Stimulated activated CD8-positive, alpha-beta memory T cell treated with anti-CD3 and anti-CD28 coated beads, Interleukin-2, amount 100 ng/mL, for 1 hour (primary cell): Measurements from ENCODE around the gene ANKRD2.

Experiments used
- DNase-seq, 2 donors: peaks; one replicate each; pipeline ENCODE4 v3.0.0-alpha.2; 2020; ENCODE audit warnings: low read depth in 2 of 2

ANKRD2 gene

DNA sequence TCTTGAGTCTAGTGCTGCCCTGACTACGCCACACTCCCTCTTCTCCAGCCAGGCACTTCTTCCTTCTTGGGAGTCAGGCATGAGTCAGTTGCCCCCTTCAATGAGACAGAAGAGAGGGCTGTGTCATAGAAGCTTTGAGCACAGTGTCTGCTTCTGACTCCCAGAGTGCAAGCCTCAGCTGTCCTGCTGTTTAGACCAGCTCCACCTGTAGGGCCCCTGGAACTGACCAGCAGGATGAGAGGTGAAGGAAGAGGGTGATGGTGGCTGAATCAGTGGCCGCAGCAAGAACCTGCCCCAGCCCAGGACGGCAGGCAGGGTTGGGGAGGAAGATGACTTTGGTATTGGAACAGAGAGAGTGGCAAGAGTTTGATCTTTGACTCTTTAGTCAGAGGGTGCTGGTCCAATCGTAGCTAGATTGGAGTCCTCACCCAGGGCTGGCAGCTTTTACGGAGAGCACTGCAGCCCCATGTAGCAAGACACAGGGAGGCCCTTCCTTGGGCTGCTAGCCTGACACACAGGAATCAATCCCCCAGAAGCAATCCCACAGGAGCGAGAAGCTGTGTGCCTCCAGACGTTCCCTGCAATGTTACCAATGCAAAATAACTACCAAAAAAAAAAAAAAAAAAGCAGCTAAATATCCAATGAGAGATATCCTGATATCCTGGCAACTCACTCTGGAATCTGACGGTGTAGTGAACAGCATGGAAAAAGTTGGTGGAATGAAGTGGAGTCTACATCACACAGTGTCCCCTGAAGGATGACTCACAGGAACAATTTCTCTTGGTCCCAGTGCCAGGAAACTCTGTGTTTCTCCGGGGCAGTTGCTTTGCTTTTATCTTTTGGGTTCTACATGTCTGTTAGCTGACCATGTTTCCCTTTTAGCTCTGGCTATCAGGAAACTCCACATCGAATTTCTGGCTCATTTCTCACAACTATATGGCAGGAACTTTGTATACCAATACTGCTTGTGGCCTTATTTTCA is 23.8 kb downstream of the ANKRD2 start:
- DNase-seq: no peak

DNA sequence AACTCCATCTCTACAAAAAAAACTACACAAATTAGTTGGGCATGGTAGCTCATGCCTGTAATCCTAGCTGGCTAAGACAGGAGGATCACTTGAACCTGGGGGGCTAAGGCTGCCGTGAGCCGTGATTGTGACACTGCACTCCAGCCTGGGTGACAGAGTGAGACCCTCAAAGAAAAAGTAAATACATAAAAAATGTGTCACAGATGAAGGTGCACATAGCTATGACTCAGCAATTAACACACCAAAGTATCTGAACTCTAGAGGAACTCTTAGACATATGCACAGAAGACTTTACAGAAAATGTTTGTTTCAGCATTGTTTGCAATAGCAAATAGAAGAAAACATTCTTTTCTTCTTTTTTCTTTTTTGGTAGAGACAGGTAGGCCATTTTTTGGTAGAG is 25.2 kb downstream of the ANKRD2 start:
- no peak for DNase-seq

DNA sequence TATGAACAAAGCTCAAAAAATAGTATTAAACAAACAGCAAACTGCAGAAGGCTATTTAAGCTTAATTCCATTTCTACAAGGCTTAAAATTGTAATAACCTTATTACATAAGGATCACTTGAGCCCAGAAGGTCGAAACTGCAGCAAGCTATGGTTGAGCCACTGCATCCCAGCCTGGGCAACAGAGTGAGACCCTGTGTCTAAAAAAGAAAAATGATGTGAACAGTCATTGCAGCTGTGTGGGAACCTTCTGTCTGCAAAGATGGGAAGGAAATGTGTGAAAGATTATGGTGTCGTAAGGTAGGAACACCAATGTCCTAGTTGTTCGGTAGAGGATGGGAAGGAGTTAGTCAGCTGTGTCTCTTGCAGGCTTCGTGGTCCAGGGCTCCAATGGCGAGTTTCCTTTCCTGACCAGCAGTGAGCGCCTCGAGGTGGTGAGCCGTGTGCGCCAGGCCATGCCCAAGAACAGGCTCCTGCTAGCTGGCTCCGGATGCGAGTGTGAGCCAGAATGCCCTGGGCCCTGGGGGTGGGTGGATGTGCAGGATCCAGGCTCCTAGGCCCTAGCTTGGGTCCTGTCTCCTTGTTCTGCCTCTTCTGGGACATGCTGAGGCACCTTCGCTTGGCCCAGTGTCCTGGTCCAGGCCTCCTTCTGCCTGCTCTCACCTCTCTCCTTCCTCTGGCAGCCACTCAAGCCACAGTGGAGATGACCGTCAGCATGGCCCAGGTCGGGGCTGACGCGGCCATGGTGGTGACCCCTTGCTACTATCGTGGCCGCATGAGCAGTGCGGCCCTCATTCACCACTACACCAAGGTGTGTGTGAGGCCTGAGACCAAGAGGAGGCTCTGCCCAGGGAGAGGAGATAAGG is 26.1 kb downstream of the ANKRD2 start:
- no peak for DNase-seq

DNA sequence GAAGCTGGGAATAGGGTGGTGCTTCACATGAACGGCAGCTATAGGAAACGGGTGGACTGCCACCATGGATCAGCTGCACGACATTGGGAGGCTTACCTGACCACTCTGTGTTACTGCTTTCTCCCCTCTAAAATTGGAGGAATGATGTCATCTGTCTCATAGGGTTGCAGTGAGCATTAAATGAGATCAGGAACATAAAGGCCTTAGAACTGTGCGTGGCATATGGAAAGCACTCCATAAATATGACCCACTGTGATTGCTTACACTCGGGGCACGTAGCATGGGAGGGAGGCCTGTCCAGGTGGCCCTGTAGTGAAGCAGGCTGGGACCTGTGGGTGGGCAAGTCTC is 26.7 kb downstream of the ANKRD2 start:
- no peak for DNase-seq

DNA sequence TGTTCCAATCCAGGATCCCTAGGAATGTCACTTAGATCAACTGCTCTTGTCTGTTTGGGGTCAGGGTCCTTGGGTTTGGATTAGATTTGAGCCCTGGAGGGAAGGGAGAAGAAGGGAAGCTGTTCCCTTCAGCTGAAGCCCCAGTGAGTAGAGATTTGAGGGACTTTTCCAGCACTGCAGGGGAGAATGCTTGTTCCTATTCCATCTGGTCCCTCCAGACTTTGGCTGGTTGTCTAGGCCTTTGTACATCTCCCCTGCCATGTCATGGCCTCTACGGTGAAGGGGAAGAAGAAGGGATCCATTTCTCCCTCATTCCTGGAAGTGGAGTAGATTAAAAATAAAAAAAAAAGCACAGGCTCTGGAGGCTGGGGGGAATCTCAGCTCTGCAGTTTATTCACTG is 28.0 kb downstream of the ANKRD2 start:
- no peak for DNase-seq

DNA sequence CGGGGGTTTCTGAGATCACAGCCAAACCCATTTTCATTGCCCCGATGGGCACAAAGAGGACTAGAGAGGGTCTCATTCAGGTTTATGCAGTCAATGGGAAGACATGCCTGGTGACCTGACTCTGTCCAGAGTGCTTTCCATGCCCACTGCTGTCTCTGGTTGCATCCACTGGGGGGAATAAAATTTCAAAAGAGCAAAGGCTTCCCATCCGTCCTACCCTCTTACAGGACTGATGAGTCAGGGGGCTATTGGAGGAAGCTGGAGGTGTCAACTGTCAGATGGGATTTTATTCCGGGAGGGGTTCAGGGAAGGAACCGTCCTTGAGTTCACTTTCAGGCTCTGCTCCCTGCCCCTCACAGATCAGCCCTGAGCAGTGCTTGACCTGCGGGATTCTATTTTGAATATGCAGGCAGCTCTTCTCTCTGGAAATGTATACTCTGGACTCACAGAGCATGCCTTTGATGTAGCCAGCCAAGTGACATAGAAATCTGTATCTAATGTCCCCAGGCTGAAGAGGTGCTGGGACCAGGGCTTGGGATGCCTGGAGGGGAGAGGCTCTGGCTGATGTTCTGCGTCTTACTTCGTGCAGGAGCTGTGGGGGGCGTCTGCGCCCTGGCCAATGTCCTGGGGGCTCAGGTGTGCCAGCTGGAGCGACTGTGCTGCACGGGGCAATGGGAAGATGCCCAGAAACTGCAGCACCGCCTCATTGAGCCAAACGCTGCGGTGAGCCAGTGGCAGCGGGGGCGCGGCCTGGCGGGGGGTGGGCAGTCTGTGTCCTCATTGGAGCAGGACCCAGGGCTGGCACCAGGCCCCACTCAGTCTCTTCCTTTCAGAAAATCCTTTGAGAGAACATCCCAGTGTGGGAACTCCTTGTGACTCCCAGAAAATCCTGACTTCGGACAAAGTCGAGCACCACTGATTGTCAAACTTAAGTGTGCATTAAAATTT is 29.0 kb downstream of the ANKRD2 start:
- no peak for DNase-seq

DNA sequence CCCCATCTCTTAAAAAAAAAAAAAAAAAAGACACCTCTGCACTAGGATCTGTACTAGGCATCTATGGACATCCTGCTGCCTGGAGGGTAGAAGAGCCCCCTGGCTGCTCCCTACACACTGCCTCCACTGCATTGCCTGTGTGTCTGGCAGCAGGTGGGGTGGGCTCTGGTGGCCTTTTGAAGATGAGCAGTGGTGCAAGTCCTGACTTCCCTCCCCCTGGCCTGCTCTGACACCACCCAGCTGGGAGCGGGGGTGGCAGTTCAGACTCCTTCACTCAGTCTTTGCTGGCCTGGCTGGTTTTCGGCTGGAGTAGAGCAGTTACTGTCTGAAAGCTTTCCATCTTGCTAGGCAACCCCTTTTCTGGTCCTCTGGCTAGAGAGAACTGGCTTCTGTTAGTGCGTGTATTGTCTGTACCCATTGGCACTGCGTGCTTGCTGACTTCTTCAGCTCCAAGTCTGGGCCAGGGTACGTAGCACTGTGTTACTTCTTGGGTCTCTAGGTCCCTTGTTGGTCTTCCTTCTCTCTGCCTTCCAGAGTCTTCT is 34.6 kb downstream of the ANKRD2 start:
- no peak for DNase-seq

DNA sequence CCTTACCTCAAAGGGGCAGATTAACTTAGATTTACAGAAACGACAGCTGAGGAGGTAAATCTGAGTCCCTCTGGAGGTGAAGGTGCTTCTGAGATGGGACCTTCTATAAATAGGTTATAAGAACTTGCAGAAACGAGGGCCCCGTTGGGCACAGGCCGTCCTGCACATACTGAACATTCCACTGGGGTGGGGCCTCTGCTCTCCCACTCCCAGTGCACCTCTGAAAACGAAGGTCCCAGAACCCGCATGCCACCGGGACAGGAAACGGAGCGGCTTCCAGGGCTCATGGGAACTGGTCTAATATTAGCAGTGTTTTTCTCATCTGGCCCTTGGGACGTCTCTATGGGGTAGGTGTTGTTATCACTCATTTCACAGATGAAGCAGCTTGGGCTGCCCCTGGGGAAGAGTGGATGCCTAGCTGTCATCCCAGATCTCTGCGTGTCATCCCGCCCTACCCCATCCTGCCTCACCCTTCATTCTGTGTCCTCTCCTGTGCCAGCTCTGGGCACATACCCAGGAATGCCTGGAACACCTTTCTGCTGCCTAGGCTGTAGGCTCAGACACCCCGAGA is 36.5 kb downstream of the ANKRD2 start:
- no peak for DNase-seq

DNA sequence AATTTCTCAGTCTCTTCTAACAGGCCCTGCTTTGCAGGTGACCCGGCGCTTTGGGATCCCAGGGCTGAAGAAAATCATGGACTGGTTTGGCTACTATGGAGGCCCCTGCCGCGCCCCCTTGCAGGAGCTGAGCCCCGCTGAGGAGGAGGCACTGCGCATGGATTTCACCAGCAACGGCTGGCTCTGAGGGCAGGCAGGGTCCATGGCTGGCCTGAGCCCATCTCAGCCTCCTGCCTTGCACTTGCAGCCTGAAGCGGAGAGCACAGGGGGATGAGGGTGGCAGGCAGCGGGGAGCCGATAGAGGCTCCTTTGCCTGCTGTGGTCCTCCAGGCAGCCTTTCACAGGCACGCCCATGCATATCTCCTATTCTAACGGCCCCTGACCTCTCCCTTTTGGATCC is 38.9 kb downstream of the ANKRD2 start:
- no peak for DNase-seq

DNA sequence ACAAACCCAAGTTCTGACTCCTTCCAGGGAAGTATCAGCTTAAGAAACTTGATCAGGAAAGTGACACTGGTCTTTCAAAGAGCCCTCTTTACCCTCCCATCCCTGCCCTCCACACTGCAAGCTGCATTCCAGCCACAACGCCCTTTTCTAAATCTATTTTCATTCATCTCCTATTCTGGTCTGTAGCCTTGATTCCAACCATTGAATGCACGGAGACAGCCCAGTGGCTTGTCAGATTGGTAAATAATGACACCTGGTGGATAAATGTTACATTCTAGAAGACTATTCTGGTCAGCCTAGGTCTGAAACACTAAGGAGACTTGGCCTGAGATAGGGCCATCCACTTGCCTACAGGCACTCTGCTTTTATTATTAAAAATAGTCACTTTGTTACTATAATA is 39.8 kb downstream of the ANKRD2 start:
- no peak for DNase-seq

DNA sequence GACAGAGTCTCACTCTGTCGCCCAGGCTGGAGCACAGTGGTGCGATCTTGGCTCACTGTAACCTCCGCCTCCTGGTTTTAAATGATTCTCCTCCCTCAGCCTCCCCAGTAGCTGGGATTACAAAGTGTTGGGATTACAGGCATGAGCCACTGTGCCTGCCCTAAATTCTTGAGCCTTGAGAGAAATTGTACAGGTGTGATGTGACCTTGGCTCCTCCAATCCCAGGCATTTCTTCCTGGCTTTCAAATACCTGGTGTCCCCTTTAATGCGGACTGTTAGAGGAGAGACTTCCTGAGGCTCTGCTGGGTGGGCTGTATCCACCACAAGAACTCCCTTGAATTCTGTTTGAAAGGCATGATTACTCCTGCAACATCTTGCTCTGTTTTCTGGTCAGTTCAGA is 45.7 kb downstream of the ANKRD2 start:
- DNase-seq: no peak

DNA sequence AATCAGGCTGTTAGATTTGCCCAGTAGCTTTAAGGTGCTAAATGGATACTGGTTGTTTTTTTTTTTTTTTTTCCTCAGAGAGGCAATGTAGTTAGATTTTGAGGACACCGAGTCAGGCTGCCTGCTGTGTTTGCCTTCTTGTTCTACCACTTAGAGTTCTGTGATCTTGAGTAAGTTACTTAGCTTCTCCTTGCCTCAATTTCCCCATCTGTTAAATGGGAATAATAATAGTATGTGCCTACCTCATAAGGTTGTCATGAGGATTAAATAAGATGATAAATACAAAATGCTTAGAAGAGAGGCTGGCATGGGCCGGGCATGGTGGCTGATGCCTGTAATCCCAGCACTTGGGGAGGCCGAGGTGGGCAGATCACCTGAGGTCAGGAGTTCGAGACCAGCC is 46.2 kb downstream of the ANKRD2 start:
- DNase-seq: no peak

DNA sequence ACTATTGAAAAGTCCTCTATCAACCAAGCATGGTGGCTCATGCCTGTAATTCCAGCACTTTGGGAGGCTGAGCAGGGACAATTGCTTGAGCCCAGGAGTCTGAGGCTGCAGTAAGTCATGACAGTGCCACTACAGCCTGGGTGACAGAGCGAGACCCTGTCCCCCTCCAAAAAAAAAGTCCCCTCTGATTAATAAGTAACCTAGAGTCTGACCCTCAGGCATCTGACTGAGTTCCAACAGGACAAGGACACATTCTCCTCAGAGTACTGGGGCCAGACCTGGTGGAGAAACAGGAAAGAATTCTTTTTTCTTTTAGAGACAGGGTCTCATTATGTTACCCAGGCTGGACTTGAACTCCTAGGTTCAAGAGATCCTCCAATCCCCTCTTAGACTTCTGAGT is 50.7 kb downstream of the ANKRD2 start:
- DNase-seq: no peak

DNA sequence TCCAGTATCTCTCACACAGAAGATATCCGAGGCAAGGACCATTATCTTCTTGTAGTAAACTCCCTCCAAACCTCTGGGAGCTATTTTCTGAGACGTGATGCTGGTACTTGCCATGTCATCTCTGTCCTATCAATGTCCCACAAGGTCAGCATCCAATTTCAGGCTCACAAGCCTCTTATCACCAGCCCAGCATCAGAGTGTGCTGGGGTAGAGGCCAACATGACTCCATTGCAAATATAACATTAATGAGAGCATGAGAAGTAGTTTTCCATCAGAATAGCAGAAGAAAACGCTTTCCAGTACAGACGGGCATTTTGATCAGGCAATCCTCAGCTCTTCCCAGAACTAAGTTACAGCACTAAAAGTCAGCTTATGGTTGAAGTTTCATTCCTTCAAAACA is 55.2 kb downstream of the ANKRD2 start:
- no peak for DNase-seq

DNA sequence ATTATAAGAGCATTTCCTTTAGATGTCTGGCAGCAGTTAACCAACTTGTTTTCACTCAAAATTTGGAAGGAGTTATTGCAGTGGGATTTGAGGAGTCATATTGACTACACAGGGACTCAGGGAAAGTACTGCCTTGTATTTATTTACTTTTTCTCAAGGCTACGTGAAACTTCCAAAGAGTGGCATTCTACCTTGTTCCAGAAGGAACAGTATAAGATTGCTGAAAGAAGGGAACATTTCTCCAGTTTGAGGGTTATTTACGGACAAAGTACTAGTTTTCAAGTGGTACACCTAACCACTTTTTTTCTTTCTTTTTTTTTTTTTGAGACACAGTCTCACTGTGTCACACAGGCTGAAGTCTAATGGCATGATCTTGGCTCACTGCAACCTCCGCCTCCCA is 55.6 kb downstream of the ANKRD2 start:
- no peak for DNase-seq

DNA sequence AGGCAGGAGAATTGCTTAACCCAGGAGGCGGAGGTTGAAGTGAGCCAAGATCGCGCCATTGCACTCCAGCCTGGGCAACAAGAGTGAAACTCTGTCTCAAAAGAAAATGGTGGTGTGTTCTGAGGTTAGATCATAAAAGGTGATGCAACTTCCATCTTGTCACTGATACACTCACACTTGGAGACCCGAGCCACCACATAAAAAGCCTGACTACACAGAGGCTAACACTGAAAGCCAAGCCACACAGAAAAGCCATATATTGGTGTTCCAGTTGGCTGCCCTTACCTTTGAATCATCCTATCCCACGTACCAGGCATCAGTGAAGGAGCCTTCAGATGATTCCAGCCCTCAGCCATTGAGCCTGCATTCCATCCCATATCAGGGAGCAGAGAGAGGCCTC is 56.7 kb downstream of the ANKRD2 start:
- DNase-seq: no peak

DNA sequence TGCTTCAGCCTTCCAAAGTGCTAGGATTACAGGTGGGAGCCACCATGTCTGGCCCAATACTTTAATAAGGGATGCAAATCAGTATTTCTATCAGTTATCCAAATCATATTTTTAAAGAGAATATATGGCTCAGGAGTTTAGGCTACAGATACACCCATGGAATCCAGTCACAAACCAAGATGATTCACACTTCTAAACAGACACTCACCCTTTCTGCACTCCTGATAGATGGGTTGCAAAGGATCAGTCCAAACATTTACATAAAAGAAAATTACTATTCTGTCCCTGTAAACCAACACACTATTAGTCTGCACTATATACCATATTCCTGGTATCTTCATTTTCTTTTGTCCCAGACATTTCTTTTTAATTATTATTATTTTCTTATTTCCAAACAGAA is 58.5 kb downstream of the ANKRD2 start:
- DNase-seq: no peak

DNA sequence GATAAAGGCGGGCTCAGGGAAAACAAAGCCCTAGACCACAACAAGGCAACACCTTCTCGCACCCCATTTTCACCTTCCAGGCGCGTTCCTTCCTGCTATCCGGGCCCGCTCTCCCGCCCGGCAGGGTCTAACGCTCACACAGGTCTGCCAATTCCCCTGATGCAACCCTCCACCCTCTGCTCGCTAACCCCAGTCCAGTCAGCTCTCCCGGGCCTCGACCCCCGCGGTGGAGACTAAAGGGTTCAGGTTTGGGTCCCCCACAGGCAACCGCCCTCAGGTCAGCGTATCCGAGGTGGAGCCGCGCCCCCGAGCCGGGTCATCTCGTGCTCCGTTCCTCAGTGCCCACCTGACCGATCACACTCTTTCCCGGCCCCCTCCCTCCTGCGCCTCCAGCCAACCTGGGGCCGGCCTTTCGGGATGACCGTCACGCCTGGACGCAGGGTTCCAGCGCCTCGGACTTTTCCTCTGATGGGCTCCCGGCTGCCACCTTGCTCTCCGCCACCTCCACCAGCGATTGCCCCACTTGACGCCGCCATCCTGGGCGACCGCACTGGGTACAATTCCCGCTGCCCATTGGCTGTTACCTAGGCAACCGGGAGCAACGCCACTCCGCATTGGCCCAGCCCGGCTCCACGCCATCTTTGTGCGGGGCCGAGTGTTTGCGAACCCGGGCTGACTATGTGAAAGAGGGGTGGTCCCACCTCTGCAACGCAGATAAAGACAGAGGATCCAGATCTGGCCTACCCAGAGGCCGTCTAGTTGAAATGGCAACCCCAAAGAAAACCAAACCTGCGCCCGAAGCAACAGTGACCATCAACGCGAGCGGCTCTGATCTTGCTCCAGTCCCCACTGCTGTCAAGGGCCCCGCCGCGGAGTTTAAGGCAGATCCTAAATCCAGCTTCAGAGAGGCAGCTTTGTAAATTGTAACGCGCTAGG is 60.6 kb downstream of the ANKRD2 start, which contains the start of gene MORN4:
MORN4 (minus strand) TSS at position 552 of the 936 bp plus-strand sequence. CDS start 13,847 bp downstream, outside the sequence.
- peak; percentile 72 to 80 for DNase-seq
